IMR-90 (cell line): ENCODE measurements around the gene RNF40. TPM values are rescaled to one million over a fixed set of nuclear protein-coding genes. Genes with fewer than 3 reads are reported as not detected.
"Not testable (repeated sequence)": the region's sequence is repeated elsewhere in the genome, so short reads cannot be mapped to it uniquely, and the experiment has no call there.

Experiments used
- ATAC-seq: fragments of 200-7000 bp; cut with Tn5 transposase; 2 replicates; pipeline ENCODE4 v1.9.1; 2020; ENCODE audit warnings: low read depth, mild to moderate bottlenecking, moderate library complexity
- BruUV-seq: library from RNA; stranded (reverse); fragments of 400-500 nt; replicated peaks from 2 replicates; lab custom pipeline; 2021; lab: Mats Ljungman, UMichigan
- CTCF ChIA-PET: fragments of 300-600 bp; formaldehyde crosslinking; extraction: SDS; loops from one replicate; lab custom pipeline; 2021; ENCODE audit warnings: antibody characterized with exemption; lab: Yijun Ruan, JAX
- POLR2A ChIA-PET: fragments of 300-600 bp; sonication (Branson Sonifier 250); formaldehyde crosslinking; loops from one replicate; lab custom pipeline; 2022; ENCODE audit warnings: antibody characterized with exemption; ENCODE audit not compliant: unreplicated experiment; lab: Charles Lee
- DNase-seq: peaks from one replicate; pipeline ENCODE4 v3.0.0; 2013
- H2AFZ ChIP-seq: replicated peaks from 2 replicates; pipeline ENCODE3; 2013; ENCODE audit warnings: low read length, mild to moderate bottlenecking; ENCODE audit not compliant: poor library complexity
- H2AK5ac ChIP-seq: 2 replicates; pipeline ENCODE4 v1.6.1; 2013; ENCODE audit warnings: low read depth, low read length, inconsistent platforms
- H2AK9ac ChIP-seq: replicated peaks from 2 replicates; pipeline ENCODE3; 2013; ENCODE audit warnings: mild to moderate bottlenecking, low read depth, low read length, moderate library complexity; ENCODE audit not compliant: poor library complexity
- H2BK120ac ChIP-seq: 2 replicates; pipeline ENCODE4 v1.6.1; 2013; ENCODE audit warnings: low read depth, low read length, inconsistent platforms
- H2BK15ac ChIP-seq: 3 replicates; pipeline ENCODE4 v1.6.1; 2013; ENCODE audit warnings: low read depth, low read length, inconsistent platforms
- H2BK20ac ChIP-seq: 2 replicates; pipeline ENCODE4 v1.6.1; 2013; ENCODE audit warnings: low read depth, mild to moderate bottlenecking, inconsistent platforms, low read length, moderate library complexity
- H2BK5ac ChIP-seq: 2 replicates; pipeline ENCODE4 v1.6.1; 2013; ENCODE audit warnings: mild to moderate bottlenecking, low read depth, low read length, inconsistent platforms; ENCODE audit not compliant: poor library complexity, severe bottlenecking
- H3K14ac ChIP-seq: replicated peaks from 2 replicates; pipeline ENCODE4 v1.6.1; 2013; ENCODE audit warnings: low read depth, low read length, inconsistent platforms
- H3K18ac ChIP-seq: 2 replicates; pipeline ENCODE4 v1.6.1; 2013; ENCODE audit warnings: low read depth, low read length, control low read depth
- H3K23ac ChIP-seq: 2 replicates; pipeline ENCODE4 v1.6.1; 2013; ENCODE audit warnings: low read depth, low read length, inconsistent platforms
- H3K27ac ChIP-seq: 2 replicates; pipeline ENCODE4 v1.5.1; 2013; ENCODE audit warnings: mild to moderate bottlenecking, control low read depth, low read length; ENCODE audit not compliant: insufficient read depth
- H3K27me3 ChIP-seq: 2 replicates; pipeline ENCODE4 v1.6.1; 2013; ENCODE audit warnings: low read length; ENCODE audit not compliant: control insufficient read depth, insufficient read depth
- H3K36me3 ChIP-seq: 2 replicates; pipeline ENCODE4 v1.6.1; 2013; ENCODE audit warnings: low read length, mixed read lengths; ENCODE audit not compliant: control insufficient read depth, insufficient read depth
- H3K4ac ChIP-seq: 2 replicates; pipeline ENCODE4 v1.6.1; 2013; ENCODE audit warnings: low read depth, low read length, inconsistent platforms
- H3K4me1 ChIP-seq: 2 replicates; pipeline ENCODE4 v1.6.1; 2013; ENCODE audit warnings: low read length, mixed read lengths; ENCODE audit not compliant: control insufficient read depth, insufficient read depth
- H3K4me2 ChIP-seq: 2 replicates; pipeline ENCODE4 v1.6.1; 2013; ENCODE audit warnings: low read depth, mild to moderate bottlenecking, control low read depth, low read length, moderate library complexity
- H3K4me3 ChIP-seq: 2 replicates; pipeline ENCODE4 v1.5.1; 2013; ENCODE audit warnings: low read depth, mild to moderate bottlenecking, control low read depth, low read length, moderate library complexity; ENCODE audit not compliant: insufficient read depth
- H3K56ac ChIP-seq: 2 replicates; pipeline ENCODE4 v1.6.1; 2013; ENCODE audit warnings: low read length, inconsistent platforms; ENCODE audit not compliant: insufficient read depth; ENCODE audit errors: extremely low read depth
- H3K79me1 ChIP-seq, 2 experiments: 2 replicates each; pipeline ENCODE4 v1.6.1; 2013; ENCODE audit warnings: low read length in 2 of 2, inconsistent platforms in 1 of 2, low read depth in 1 of 2
- H3K9ac ChIP-seq: 2 replicates; pipeline ENCODE4 v1.6.1; 2013; ENCODE audit warnings: low read depth, low read length, control low read depth
- H3K9me1 ChIP-seq: 2 replicates; pipeline ENCODE4 v1.6.1; 2013; ENCODE audit warnings: low read length, inconsistent platforms; ENCODE audit not compliant: insufficient read depth
- H3K9me3 ChIP-seq: 2 replicates; pipeline ENCODE4 v1.6.1; 2013; ENCODE audit warnings: low read length; ENCODE audit not compliant: control insufficient read depth, insufficient read depth
- H4K20me1 ChIP-seq: 2 replicates; pipeline ENCODE4 v1.6.1; 2013; ENCODE audit warnings: low read length, inconsistent platforms; ENCODE audit not compliant: insufficient read depth
- H4K5ac ChIP-seq: 2 replicates; pipeline ENCODE4 v1.6.1; 2013; ENCODE audit warnings: mild to moderate bottlenecking, low read depth, low read length, control low read depth
- H4K8ac ChIP-seq, 2 experiments: 2 replicates each; pipeline ENCODE4 v1.6.1; 2013; ENCODE audit warnings: low read depth in 2 of 2, low read length in 2 of 2, control low read depth in 1 of 2, inconsistent platforms in 1 of 2
- H4K91ac ChIP-seq: 2 replicates; pipeline ENCODE4 v1.6.1; 2013; ENCODE audit warnings: low read depth, low read length, inconsistent platforms; ENCODE audit not compliant: insufficient read depth
- WGBS, 2 experiments: methylation state at CpG; one replicate each; pipeline versions ENCODE4 v1.1.5 to v1.1.7; 2013; ENCODE audit warnings: missing lambda C conversion rate in 2 of 2; ENCODE audit not compliant: insufficient read length in 1 of 2; ENCODE audit errors: extremely low coverage in 2 of 2; 5-methylcytosine and 5-hydroxymethylcytosine counted together
- dilution Hi-C: fragments of 300-500 bp; cut with HindIII; formaldehyde crosslinking; loops from one replicate; pipeline ENCODE4 v1.14.3; 2018; ENCODE audit warnings: low sequenced_read_pairs; ENCODE audit not compliant: unreplicated experiment
- in situ Hi-C: fragments of 300-500 bp; cut with MboI; formaldehyde crosslinking; loops from 3 replicates; pipeline ENCODE4 v1.14.3; 2019; ENCODE audit warnings: low sequenced_read_pairs, inconsistent platforms, mixed read lengths
- intact Hi-C: fragments of 100-400 bp; cut with micrococcal nuclease; formaldehyde crosslinking; loops from 2 replicates; pipeline ENCODE4 v1.10.0; 2022
- polyA plus RNA-seq, 3 experiments: library from polyadenylated mRNA; depleted of rRNA; stranded (reverse); fragments of >200 nt; gene quantifications; 2 replicates each; pipeline ENCODE4 v1.2.3, GENCODE V29; 2012; ENCODE audit warnings: low replicate concordance in 1 of 3
- total RNA-seq: library from RNA; depleted of rRNA; stranded (reverse); fragments of >200 nt; gene quantifications from 2 replicates; pipeline ENCODE4 v1.2.3, GENCODE V29; 2012

The RNF40 gene
- total and polyA plus RNA-seq, 2 of the 4 experiments (the other 2 are of a cell fraction) = 46.7 to 72.4 TPM

DNA sequence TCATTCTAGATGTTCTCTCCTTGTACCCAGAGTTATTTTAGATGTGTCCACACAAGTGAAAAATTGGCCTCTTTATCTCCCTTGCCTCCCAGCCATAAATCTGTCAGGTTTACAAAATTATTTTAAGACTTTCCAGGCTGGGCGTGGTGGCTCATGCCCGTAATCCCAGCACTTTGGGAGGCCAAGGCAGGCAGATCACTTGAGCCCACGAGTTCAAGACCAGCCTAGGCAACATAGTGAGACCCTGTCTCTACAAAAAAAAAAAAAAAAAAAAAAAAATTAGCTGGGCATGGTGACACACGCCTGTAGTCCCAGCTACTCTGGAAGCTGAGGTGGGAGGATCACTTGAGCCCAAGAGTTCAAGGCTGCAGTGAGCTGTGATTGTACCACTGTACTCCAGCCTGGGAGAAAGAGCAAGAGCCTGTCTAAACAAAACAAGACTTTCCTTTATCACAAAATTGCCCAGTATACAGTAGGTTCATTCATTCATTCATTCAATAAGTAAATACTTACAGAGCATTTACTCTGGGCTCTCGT, 46.8 kb downstream of the RNF40 start:
- not testable (repeated sequence) for BruUV-seq

DNA sequence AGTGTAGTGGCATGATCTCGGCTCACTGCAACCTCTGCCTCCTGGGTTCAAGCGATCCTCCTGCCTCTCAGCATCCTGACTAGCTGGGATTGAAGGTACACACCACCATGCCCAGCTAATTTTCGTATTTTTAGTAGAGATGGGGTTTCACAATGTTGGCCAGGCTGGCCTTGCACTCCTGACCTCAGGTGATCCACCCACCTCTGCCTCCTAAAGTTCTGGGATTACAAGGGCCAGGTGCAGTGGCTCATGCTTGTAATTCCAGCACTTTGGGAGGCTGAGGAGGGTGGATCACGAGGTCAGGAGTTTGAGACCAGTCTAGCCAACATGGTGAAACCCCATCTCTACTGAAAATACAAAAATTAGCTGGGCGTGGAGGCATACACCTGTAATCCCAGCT, 47.6 kb downstream of the RNF40 start:
- H3K9me3 ChIP-seq, H2BK120ac ChIP-seq, DNase-seq, H3K23ac ChIP-seq, CTCF ChIA-PET, H3K56ac ChIP-seq, H3K36me3 ChIP-seq, H4K5ac ChIP-seq, H4K91ac ChIP-seq, dilution Hi-C loops, ATAC-seq, H3K18ac ChIP-seq, POLR2A ChIA-PET, H2AFZ ChIP-seq, BruUV-seq, H3K27ac ChIP-seq, H3K4me3 ChIP-seq, H3K4me2 ChIP-seq, H4K8ac ChIP-seq, H2BK5ac ChIP-seq, in situ Hi-C loops, H2AK5ac ChIP-seq, H2AK9ac ChIP-seq, H3K9ac ChIP-seq, H2BK20ac ChIP-seq, intact Hi-C loops, H3K27me3 ChIP-seq, H3K14ac ChIP-seq, H3K4ac ChIP-seq, H4K20me1 ChIP-seq, H2BK15ac ChIP-seq: not testable (repeated sequence)
- Histone ChIP-seq H3K9me1 (peaks cover 15% of the 10 kb centered on the region; the same call in 1 of the 2 replicates), H3K79me1 (peaks cover 8 to 17% of the 10 kb centered on the region in 2 experiments; a peak in 3 of 4 replicates), H3K4me1 (peaks cover 11% of the 10 kb centered on the region)
- no CpG with 5 or more reads among the region's 5 CpGs for WGBS, 2 experiments

More for the DNA sequence above, 46.8 kb downstream of the RNF40 start:
- H2BK120ac ChIP-seq, in situ Hi-C loops, H3K27ac ChIP-seq, H3K9me3 ChIP-seq, H3K4ac ChIP-seq, H2BK20ac ChIP-seq, H3K4me3 ChIP-seq, DNase-seq, H3K23ac ChIP-seq, H3K36me3 ChIP-seq, H3K9ac ChIP-seq, H3K14ac ChIP-seq, H3K4me1 ChIP-seq, dilution Hi-C loops, H3K56ac ChIP-seq, POLR2A ChIA-PET, H2BK5ac ChIP-seq, H4K5ac ChIP-seq, H2AK9ac ChIP-seq, CTCF ChIA-PET, H2AFZ ChIP-seq, H2BK15ac ChIP-seq, H4K8ac ChIP-seq, intact Hi-C loops, H3K4me2 ChIP-seq, H4K20me1 ChIP-seq, H3K27me3 ChIP-seq, H3K18ac ChIP-seq, ATAC-seq, H4K91ac ChIP-seq, H2AK5ac ChIP-seq: not testable (repeated sequence)
- Histone ChIP-seq H3K9me1 (peaks cover 12% of the 10 kb centered on the region; the same call in 1 of the 2 replicates), H3K79me1 (peaks cover 8 to 15% of the 10 kb centered on the region in 2 experiments; a peak in 3 of 4 replicates)
- WGBS, 2 experiments = no CpG with 5 or more reads among the region's 5 CpGs
